Skeletal muscle satellite cell (primary cell): Measurements from ENCODE around the gene KNG1. TPM values are rescaled to one million over a fixed set of nuclear protein-coding genes. Genes with fewer than 3 reads are reported as not detected.

Source experiments
- small RNA-seq: library from RNA; depleted of rRNA; stranded (forward); fragments of <200 nt; gene quantifications from one replicate; pipeline ENCODE3, GENCODE V24; 2012

Gene KNG1

Small RNAs within 50 kb of the gene (small RNA-seq; reads per million reads assigned to genes)
- gene RF00092 (not detected), gene RNU6-1105P (not detected), gene SNORA4 (not detected), gene SNORA63 (not detected), gene SNORA81 (not detected), gene SNORD2 (not detected)
